Stimulated activated CD4-positive, alpha-beta T cell treated with anti-CD3 and anti-CD28 coated beads, Interleukin-2, amount 100 ng/mL, for 48 hours (primary cell): ENCODE data around the gene TNK1.

Experiments used
- DNase-seq, 2 donors: peaks; one replicate each; pipeline ENCODE4 v3.0.0-alpha.2; 2020

TNK1 gene

DNA sequence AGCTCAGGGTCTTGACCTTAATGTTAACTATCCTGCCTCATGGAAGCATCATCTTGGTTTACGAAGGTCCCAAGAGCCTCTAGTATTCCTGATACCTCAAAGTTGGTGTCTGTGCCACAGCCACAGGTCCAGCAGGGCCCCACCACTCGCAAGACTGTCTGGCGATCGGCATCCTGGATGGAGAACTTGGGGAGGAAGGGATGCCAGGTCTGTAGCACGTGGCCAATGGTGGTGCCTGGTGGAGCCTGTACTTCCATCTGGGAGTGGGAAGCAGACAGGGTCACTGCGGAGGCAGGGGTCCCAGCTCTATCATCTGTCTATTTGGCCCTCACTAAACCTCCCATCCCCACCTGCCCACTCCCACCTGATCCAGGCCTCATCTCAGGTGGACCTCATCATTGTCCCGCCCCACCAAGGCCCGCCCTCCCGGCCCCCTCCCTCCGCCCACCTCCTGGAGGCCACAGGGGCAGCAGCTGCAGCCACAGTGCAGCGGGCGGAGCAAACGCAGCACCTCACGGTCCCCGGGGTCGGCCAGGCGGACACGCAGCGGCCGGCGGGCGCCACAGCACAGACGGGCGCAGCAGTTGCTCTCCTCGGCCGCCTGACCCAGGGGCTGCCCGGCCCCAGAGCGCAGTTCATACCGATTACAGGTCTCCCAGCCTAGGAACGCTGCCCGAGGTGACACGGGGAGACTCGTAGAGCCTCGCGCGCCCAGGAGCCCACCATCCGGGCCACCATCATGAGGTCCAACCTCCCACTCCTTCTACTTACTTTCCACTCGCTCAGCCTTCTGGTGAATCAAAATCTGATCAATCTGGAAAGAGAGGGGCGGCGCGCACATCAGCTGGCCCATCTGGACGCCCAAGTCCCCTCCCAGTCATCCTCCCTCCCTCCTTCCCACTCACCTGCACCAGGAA is 12.1 kb downstream of the TNK1 start:
- no peak for DNase-seq

DNA sequence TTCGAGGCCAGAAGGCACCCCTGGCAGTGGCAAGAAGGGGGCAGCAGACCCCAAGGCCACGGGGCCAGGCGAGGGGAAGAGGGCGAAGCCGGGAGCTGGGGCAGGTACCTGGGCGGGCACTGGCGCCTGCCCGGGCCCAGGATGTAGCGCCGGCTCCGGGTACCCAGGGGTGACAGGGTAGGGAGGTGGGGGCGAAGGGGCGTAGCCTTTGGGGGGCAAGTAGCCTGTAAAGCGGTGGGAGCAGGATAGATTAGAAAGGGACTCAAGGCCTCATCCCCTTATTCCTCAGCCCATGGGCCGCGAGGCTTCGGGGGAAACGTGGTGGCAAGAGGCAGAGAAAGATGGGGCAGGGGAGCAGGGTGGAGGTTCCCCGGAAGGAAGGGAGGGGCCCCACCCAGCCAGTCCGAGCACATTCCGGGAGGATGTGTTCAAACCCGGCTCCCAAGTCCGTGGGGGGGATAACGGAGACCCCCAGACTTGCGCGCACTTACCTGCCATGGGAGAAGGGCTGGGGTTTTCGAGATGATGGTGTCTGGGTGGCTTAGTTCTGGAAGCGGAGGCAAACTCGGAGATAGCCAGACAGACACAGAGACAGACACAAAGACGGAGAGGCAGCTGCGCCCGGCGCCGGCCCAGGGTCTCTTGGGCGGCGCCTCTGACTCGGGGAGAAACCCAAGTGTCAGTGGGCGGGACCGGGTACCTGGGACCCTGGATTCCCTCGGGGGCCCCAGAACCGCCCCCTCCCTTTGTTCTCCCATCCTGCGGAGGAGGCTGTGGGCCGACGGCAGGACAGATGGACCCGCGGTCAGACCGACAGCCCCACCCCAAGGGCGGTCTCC is 12.9 kb downstream of the TNK1 start:
- no peak for DNase-seq

DNA sequence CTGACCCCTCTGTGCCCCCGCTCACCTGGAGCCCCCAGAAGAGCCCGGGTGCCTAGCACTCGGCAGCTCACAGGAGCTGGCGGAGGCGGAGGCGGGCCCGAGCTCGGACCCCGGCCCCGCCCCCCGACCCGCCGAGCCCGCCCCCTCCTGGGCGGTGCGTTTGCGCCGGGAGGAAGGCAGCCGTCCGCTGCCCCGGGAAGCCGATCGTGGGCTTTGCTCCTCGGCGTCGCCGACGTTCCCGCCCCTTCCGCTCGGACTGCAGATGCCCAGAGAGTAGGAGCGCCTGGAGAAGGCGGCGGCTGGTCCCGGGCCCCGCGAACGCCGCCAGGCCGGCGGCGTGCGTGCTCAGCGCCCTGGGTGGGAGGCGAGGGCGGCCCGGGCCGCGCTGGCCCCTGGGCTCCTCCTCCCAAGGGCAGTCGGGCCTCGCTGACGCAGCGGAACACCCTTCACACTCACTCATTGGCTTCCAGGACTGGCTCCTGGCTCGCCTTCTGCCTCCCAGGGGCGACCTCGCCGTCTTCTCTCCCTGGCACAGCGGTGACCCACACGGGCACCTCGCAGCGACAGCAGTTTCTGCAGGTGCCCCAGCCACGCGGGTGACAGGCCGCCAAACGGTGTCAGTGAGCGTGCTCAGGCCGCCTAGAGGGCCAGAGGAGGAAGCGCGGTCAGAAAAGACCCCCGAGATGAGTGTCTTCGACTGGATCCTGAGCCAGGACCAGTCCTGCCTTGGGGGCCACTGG is 13.7 kb downstream of the TNK1 start, which contains the start of gene PLSCR3:
TSS of gene PLSCR3 (minus strand) at position 74 of the 740 bp plus-strand sequence. CDS start 415 bp downstream, outside the sequence.
- DNase-seq: peak; percentile 82 to 85

DNA sequence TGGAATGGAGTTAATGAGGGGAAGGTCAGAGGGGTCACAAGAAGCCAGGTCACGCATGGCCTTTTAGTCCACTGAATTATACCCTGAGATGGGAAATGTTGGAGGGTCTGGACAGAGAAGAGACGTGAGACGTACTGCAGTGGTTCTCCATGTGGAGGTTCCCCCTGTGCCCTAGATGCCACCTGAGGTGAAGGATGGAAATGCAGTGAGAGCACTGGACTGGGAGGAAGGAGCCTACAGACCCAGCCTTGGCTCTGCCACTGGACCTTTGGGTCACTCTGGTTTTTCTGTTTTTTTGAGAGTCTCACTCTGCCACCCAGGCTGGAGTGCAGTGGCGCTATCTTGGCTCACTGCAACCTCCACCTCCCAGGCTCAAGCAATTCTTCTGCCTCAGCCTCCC is 15.3 kb downstream of the TNK1 start:
- no peak for DNase-seq

DNA sequence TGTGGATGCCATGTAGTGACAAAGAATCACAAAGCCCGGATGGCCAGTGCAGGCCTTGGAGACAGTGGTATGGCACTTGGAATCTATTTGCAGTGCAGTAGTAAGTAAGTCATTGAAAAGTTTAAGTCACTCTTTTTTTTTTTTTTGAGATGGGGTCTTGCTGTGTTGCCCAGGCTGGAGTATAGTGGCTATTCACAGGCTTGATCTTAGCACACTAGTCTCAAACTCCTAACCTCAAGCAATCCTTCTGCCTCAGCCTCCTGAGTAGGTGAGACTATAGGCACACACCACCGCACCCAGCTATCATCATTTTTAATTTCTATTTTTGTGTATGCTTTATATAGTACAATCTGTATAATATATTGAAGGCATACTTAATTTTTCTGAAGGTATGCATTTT is 17.7 kb downstream of the TNK1 start:
- DNase-seq: no peak

DNA sequence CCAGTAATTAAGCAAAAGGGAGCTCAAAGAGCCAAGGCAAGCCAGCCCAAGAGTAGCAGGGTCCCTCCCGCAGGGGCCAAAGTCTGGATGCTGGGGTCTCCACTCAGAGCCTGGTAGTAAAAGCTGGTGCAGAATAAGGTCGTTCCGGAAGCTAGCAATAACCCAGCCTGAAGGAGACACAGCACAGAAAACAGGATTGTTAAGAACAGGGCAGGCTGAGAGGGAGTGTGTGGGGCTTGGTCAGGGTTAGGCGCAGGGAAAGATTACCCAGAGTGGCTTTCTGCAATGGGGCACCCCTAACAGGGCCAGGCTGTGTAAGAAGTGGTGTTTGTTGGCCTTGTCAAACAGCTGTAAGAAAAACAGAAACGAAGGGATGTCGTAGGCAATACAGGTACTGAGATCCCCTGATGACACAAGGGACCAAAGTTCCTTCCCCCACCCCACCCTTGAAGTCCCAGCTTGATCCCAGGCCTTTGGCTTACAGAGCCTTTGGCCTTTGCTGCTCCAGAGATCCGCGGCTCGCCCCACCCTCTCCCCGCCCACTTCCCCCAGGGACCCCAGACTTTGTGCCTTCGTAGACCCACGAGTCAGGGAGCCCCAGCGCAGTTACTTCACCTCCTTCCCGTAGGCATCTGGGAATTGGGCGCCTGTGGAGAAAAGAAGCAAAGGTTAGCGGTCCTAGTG is 22.3 kb downstream of the TNK1 start:
- DNase-seq: no peak

DNA sequence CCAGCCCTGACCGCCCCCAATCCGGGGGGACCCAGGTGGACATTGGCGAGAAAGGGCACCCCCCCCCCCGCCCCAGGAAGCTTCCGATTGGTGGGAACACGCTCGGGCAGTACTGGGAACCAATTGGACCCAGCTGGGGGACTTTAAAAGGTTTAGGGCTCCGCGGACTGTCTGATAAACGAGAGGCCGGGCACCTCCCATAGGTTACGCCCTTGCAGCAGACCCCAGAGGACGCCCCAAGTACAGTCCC is 22.8 kb downstream of the TNK1 start:
- DNase-seq: no peak

DNA sequence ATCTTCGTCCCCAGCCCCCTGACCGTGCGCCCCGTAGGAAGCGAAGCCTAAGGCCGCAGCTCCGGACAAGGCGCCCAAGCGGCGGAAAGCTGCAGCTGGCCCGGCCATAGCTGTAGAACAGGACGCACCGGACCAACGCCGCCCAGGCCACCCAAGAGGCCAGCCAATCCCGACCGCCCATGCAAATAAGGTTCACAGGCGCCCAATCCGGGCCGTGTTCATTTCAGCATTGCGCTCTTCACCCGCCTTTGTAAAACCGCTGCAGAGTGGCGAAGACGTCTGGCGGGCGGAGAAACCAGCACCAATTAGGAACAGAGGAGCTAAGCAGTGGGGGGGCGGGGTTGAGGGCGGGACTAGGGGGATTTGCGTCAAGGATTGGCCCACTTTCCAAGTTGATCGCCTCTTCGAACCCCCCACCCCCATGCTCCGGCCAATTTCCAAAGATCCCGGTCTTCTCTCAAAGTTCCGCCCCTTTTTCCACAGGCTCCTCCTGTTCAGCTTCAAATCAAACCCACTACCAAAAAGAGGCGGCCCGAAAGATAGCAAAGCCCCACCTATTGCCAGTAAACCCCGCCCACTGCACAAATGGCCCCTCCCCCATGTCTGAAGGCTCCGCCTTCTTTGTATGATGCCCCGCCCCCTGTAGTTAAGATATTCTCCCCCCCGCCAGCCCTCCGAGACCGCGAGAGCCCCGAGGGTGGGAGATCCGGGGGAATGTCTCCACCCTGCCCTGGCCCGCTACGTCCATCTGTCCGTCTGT is 23.3 kb downstream of the TNK1 start, which contains the start of gene TMEM256:
TSS of gene TMEM256 (minus strand) at position 121 of the 760 bp plus-strand sequence. CDS start at position 108, 13 bp downstream.
- DNase-seq: peak; percentile 89 to 90

DNA sequence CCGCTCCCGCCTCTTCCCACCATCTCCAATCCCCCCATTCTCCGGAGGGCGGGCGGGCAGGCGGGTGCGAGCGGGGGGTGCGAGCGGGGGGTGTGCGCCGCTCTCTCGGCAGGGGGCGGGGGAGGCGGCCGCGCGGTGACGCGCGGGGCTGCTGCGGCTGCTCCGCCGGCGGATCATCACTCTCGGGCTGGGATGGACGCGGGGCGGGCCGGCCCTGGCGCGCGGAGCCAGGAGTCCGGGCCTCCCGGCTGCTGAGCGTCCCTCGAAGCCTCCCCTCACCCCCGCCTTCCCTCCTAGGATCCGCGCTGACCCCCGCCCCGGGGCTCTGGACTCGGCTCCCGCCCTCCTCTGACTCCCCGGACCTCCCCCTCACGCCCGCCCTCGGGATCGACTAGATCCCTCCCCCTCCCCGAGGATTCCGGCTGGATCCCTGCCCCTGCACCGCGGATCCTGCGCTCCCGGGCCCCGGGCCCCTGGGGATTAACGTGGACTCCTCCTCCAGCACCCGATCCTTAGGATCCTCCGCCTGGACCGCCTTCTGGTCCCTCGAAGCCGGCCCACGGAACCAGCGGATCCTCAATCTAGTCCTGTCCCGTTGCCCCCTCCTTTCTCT is 24.0 kb downstream of the TNK1 start:
- DNase-seq: no peak

DNA sequence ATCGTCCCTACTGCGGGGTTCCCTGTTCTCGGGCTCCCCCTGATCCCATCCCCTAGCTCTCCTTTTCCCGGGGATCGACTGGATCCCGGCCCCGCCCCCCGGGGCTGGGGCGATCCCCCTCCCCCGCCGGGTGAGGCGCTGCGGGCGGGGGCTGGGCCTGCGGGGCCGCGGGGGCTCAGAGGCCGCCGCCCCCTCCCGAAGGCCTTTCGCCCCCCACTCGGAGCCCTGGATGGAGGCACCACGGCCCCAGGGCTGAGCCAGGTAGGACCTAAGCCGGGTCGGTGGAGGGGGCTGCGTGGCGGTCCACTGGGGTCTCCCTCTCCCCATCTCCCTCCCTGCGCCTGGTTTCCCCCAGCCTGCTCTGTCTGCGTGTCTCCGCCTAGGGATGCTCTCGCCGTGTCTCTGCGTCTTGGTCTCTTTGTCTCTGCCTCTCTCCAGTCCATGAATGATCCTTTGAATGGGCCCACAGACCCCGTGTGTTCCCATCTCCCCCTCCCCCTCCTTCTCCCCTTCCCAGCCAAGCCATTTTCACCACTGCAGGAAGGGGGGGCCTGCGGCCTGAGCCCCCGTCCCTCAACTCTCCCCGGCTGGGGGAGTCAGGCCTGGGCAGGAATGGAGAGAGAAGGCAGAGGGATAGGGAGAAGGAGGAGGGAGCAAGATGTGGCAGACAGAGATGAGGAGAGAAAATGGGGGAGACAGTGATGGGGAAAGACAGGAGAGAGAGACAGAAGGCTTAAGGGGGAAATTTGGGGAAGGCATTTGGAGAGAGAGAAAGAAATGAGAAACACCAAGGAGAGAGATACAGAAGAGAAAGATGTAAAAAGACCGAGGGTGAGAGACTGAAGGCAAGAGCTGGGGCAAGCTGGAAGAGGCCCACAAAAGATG is 24.7 kb downstream of the TNK1 start:
- no peak for DNase-seq

DNA sequence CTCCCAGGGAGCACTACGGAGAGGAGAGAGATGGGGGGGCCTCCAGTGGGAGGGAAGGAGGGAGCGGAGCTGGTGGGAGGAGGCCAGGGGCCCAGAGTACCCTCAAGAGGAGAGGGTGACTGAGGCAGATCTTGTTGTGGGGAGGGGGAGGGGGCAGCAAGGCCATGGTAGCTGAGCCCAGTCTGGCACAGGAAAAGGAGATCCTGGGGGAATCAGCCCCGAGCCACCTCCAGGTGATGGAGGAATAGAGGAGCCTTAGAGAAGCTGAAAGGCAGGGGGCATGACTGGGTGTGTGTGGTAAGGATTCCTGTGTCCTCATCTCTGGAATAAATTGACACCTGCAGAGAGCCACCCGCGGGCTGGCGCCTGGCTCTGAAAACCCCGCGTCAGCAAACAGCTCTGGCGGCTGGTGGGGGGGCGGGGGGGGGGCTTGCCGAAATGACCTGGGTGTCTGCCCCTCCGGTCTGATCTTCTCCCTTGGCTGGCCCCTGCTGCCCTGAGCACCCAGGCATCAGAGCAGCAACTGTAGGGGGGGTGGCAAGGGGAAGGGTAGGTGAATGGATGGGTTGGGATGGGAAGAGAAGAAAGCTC is 25.4 kb downstream of the TNK1 start:
- no peak for DNase-seq

DNA sequence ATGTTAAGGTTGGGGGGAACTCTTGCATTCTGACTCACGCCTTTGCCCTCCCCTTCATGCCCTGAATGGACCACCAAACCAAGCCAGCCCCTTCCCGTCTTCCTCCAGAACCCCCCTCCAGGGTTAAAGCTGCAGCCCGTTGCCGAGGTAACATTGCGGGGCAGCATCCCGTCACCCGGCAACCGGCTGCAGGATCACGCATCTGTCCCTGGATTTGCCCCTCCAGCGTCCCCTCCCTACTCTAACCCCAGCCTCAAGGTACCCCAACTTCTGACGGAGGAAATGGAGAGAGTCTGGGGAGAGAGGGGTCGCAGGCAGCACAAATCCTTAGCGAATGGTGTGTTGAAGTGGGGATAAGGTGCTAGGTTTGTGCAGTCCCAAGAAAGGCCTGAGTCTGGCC is 26.2 kb downstream of the TNK1 start:
- no peak for DNase-seq

DNA sequence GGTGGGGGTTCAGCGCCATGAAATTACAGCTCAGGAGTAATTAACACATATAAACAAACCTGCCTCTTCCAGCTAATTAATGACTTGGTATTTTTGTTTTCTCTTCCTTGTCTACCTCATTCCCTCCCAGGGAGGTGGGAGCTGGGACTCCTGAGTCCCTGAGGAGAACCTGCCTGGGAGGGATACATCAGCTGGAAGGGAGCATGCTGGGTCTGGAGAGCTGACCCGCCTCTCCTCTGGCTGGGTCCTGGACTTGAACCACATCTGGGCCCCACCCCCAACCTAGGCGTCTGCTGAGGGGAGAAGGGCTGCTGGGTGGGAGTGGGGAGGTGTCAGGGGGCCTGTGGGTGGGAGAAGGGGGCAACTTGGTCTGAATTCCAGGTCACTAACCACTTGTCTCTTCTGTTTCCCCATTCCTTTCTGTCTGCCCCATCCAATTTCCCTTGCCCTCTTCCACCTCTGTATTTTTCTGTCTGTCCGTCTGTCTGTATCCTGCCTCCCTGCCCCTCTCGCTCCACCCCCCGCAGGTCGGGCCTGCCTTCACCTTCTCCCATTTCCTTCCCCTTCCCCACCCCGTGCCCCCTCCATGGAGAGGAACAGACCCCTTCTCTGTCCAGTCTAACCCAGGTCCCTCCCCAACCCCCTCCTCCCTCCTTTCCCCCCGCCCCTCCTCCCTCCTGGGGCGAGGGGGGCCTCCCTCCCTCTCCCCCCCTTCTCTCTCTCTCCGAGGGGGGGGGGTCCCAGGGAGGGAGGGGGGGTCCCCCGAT is 26.8 kb downstream of the TNK1 start, which contains the start of gene NLGN2:
TSS of gene NLGN2 (plus strand) at position 361 of the 767 bp plus-strand sequence. CDS start 411 bp downstream, outside the sequence.
- DNase-seq: no peak

DNA sequence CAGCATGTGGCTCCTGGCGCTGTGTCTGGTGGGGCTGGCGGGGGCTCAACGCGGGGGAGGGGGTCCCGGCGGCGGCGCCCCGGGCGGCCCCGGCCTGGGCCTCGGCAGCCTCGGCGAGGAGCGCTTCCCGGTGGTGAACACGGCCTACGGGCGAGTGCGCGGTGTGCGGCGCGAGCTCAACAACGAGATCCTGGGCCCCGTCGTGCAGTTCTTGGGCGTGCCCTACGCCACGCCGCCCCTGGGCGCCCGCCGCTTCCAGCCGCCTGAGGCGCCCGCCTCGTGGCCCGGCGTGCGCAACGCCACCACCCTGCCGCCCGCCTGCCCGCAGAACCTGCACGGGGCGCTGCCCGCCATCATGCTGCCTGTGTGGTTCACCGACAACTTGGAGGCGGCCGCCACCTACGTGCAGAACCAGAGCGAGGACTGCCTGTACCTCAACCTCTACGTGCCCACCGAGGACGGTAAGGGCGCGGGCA is 27.4 kb downstream of the TNK1 start:
- DNase-seq: no peak

DNA sequence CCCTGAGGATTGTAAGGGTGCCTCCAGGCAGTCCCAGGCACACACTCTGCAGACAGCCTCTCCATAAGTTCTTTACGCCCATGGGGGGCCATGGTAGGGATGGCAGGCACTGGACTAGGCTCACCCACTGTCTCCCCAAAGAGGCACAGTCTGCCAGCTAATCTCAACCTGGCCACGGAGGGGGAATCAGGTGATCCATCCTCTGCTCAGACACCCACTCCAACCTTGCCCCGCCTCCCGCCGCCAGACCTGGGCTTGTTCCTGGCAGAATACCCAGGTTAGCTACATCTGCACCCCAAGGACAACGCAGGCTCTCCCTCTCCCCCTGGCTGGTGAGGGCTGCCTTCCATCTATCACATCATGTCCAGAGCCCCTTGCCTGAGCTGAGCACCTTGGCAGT is 28.0 kb downstream of the TNK1 start:
- no peak for DNase-seq

DNA sequence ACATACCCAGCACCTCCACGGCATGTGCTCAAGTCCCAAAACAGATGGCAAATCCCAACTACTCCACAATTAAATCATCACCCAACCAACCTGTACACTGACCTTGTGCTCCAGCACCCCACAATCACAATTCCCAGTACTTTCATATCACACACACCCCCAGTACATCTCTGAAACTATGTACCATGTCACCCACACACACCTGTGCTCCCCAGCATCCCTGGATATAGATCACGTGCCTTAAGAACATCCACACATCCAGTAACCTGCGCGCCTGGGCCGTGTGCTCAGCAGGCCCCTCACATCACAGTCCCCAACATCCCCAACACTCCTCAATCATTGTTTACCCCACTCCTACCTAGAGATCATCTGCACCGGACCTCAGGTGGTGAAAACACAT is 28.8 kb downstream of the TNK1 start:
- DNase-seq: no peak

DNA sequence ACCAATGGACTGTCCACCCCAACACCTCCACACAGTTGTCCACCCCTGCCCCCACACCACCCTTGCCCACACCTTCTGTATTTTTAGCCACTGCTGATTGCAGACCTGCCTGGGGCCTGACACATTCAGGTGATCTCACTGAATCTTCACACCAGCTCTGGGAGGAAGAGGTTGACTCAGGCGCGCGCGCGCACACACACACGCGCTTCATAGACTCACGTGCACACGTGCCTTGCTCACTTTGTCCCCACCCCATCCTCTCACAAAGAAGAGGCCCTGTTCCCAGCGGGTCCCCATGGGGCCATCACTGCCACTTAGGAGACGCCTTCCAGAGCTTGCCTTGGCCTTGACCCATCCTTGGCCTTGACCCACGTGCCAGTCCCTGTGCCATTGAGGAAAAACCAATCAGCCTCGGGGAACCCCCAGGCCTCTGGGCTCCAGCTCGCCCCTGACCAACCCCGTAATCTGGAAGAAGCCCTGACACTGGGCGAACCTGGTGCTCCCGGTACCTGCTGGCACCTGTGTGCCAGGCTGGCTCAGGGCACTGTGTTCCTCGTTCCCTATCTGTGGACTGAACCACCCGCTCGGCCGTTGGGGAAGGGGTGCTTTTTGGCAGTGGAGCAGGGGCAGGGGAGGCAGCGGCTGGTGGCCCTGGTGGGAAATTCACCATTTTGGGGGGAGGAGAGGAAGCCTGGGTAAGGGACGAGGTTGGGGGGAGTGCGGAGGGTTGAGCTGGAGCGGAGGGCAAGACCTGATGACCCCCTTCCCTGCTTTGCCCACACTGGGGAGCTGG is 29.9 kb downstream of the TNK1 start:
- no peak for DNase-seq

DNA sequence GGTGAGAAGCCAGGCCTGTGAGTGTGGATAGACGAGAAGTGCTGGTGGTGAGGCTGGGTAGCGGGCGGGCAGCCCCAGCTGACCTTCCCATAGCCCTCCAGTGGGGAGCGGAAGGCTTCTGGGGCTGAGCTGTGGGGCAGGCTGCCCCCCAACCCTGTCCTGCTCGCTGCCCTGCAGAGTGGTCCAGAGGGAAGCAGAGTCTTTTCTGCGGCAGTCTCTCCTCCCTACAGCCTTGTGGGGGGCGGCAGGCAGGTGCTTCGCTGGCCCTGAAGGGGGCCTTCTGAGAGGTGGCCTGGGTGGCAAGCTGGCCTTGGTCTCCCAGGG is 30.5 kb downstream of the TNK1 start:
- no peak for DNase-seq
